Cardiac muscle cell (in vitro differentiated cells and primary cell): Measurements from ENCODE around the gene GMPPA. TPM values are rescaled to one million over a fixed set of nuclear protein-coding genes. Genes with fewer than 3 reads are reported as not detected.

ENCODE experiments used
- DNase-seq, 2 donors: peaks; one replicate each; pipeline versions ENCODE4 v3.0.0 to v3.0.0-alpha.2; 2010 to 2017; ENCODE audit warnings: low read depth in 1 of 2, low spot score in 1 of 2
- H3K27ac ChIP-seq: fragments of 200-600 bp; sonication (generic); 2 replicates; pipeline ENCODE4 v1.5.1; 2016
- H3K27me3 ChIP-seq: fragments of 200-600 bp; sonication (generic); 2 replicates; pipeline ENCODE4 v1.6.0; 2016; ENCODE audit warnings: control low read depth
- H3K36me3 ChIP-seq: fragments of 200-600 bp; sonication (generic); 2 replicates; pipeline ENCODE4 v1.5.1; 2016; ENCODE audit warnings: control low read depth
- H3K4me1 ChIP-seq: fragments of 200-600 bp; sonication (generic); 2 replicates; pipeline ENCODE4 v1.8.1; 2017; ENCODE audit warnings: low read depth, mild to moderate bottlenecking, mixed run types
- H3K4me3 ChIP-seq: fragments of 200-600 bp; sonication (generic); 2 replicates; pipeline ENCODE4 v1.5.1; 2016; ENCODE audit warnings: mild to moderate bottlenecking
- H3K9me3 ChIP-seq: fragments of 200-600 bp; sonication (generic); 2 replicates; pipeline ENCODE4 v1.5.1; 2017; ENCODE audit warnings: low read depth, mild to moderate bottlenecking, control low read depth
- CTCF ChIP-seq: IDR thresholded peaks from 2 replicates; pipeline ENCODE4 v1.5.1; 2012; ENCODE audit warnings: low read depth, mild to moderate bottlenecking, low read length
- polyA plus RNA-seq: library from polyadenylated mRNA; unstranded; fragments of >200 nt; fragmentation: Nextera tagmentation; extraction: Ambion mirVana; gene quantifications from 2 replicates; pipeline ENCODE4 v1.2.1, GENCODE V29; 2016
- total RNA-seq: library from RNA; depleted of rRNA; stranded (reverse); fragments of >200 nt; gene quantifications from 2 replicates; pipeline ENCODE4 v1.2.3, GENCODE V29; 2016

GMPPA gene
- total and polyA plus RNA-seq, 2 experiments from 2014 or later = 35.0 to 67.5 TPM

DNA sequence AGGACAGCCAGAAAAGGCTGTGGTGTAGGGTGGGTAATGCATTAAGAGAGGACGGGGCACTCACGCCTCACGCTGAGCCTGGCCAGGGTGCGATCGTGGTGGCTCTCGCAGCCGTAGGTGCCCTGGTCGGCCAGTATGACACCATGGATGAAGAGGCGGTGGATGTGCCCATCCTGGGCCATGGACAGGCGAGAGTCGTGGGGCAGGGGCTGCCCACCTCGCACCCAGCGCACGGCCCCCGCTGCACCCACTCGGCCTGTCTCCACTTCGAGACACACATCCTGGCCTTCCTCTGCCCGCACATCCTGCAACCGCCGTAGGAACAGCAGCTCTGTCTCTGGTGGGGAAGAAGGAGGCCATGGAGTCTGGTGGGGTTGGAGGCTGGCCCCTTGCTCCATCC lies 57.3 kb downstream of the GMPPA start:
- peaks cover 3% of the 10 kb centered on the region for H3K4me1 ChIP-seq
- no peaks in the 10 kb centered on the region for H3K9me3 ChIP-seq
- H3K4me3 ChIP-seq = no peak overlapping the region
- TF ChIP-seq CTCF = no peak
- H3K27me3 ChIP-seq = no peaks in the 10 kb centered on the region
- H3K36me3 ChIP-seq = peaks cover 29% of the 10 kb centered on the region
- no peak overlapping the region for H3K27ac ChIP-seq
- DNase-seq = no peak

- no peak overlapping the region for H3K27ac ChIP-seq
- H3K4me3 ChIP-seq = no peak overlapping the region
- H3K36me3 ChIP-seq = peaks cover 29% of the 10 kb centered on the region
- no peak for TF ChIP-seq CTCF
- no peaks in the 10 kb centered on the region for H3K9me3 ChIP-seq
- DNase-seq = no peak
- peaks cover 3% of the 10 kb centered on the region for H3K4me1 ChIP-seq
- H3K27me3 ChIP-seq = no peaks in the 10 kb centered on the region
Observed at GRCh38 chr2:219556413-219556812, 57.7 kb downstream of the GMPPA start.

Other genes starting within 250 kb of the GMPPA start
- gene TUBA4B, start 245.6 kb upstream of the GMPPA start, total RNA-seq = not detected in 2 replicates
- gene TUBA4B, start 245.6 kb upstream of the GMPPA start, polyA plus RNA-seq = not detected in 2 replicates
- 1.6 and 2.6 TPM in 2 replicates for gene TUBA4A, start 245.0 kb upstream of the GMPPA start, total RNA-seq
- gene TUBA4A, start 245.0 kb upstream of the GMPPA start, polyA plus RNA-seq = 2.3 and 6.5 TPM in 2 replicates
- 182 and 223 TPM in 2 replicates for gene DNAJB2, start 219.5 kb upstream of the GMPPA start, total RNA-seq
- 60.6 and 61.0 TPM in 2 replicates for gene DNAJB2, start 219.5 kb upstream of the GMPPA start, polyA plus RNA-seq
- 0.36 and 1.2 TPM in 2 replicates for gene PTPRN, start 189.5 kb upstream of the GMPPA start, total RNA-seq
- gene PTPRN, start 189.5 kb upstream of the GMPPA start, polyA plus RNA-seq = 0.22 and 1.4 TPM in 2 replicates
- gene RESP18, start 166.1 kb upstream of the GMPPA start, total RNA-seq = not detected in 2 replicates
- not detected in 2 replicates for gene RESP18, start 166.1 kb upstream of the GMPPA start, polyA plus RNA-seq
- gene DNPEP, start 111.0 kb upstream of the GMPPA start, total RNA-seq = 67.2 and 70.4 TPM in 2 replicates
- gene DNPEP, start 111.0 kb upstream of the GMPPA start, polyA plus RNA-seq = 104 and 117 TPM in 2 replicates
- gene DES, start 80.5 kb upstream of the GMPPA start, total RNA-seq = 37.2 and 47.0 TPM in 2 replicates
- gene DES, start 80.5 kb upstream of the GMPPA start, polyA plus RNA-seq = 17.5 and 20.4 TPM in 2 replicates
- gene SPEG, start 64.0 kb upstream of the GMPPA start, total RNA-seq = 275 and 292 TPM in 2 replicates
- gene SPEG, start 64.0 kb upstream of the GMPPA start, polyA plus RNA-seq = 185 and 188 TPM in 2 replicates
- gene ASIC4, start 15.6 kb downstream of the GMPPA start, total RNA-seq = 6.4 and 9.5 TPM in 2 replicates
- 3.3 and 4.3 TPM in 2 replicates for gene ASIC4, start 15.6 kb downstream of the GMPPA start, polyA plus RNA-seq
- gene CHPF, start 44.9 kb downstream of the GMPPA start, total RNA-seq = 286 and 301 TPM in 2 replicates
- gene CHPF, start 44.9 kb downstream of the GMPPA start, polyA plus RNA-seq = 208 and 218 TPM in 2 replicates
- 6.7 and 7.4 TPM in 2 replicates for gene TMEM198, start 45.1 kb downstream of the GMPPA start, total RNA-seq
- 8.2 and 12.2 TPM in 2 replicates for gene TMEM198, start 45.1 kb downstream of the GMPPA start, polyA plus RNA-seq
- 540 and 746 TPM in 2 replicates for gene OBSL1, start 72.6 kb downstream of the GMPPA start, total RNA-seq
- 276 and 302 TPM in 2 replicates for gene OBSL1, start 72.6 kb downstream of the GMPPA start, polyA plus RNA-seq
- 11.4 and 39.0 TPM in 2 replicates for gene INHA, start 73.4 kb downstream of the GMPPA start, total RNA-seq
- gene INHA, start 73.4 kb downstream of the GMPPA start, polyA plus RNA-seq = 13.3 and 39.1 TPM in 2 replicates
- gene STK11IP, start 99.0 kb downstream of the GMPPA start, total RNA-seq = 17.8 and 22.4 TPM in 2 replicates
- gene STK11IP, start 99.0 kb downstream of the GMPPA start, polyA plus RNA-seq = 24.4 and 26.3 TPM in 2 replicates
- 38.8 and 39.8 TPM in 2 replicates for gene SLC4A3, start 128.7 kb downstream of the GMPPA start, total RNA-seq
- gene SLC4A3, start 128.7 kb downstream of the GMPPA start, polyA plus RNA-seq = 42.9 and 47.7 TPM in 2 replicates